ENCODE results near the gene GPC6. TPM values are rescaled to one million over a fixed set of nuclear protein-coding genes. Genes with fewer than 3 reads are reported as not detected.

GPC6 gene
- total RNA-seq, 1 experiment from 2014 or later: 0.22 TPM

DNA sequence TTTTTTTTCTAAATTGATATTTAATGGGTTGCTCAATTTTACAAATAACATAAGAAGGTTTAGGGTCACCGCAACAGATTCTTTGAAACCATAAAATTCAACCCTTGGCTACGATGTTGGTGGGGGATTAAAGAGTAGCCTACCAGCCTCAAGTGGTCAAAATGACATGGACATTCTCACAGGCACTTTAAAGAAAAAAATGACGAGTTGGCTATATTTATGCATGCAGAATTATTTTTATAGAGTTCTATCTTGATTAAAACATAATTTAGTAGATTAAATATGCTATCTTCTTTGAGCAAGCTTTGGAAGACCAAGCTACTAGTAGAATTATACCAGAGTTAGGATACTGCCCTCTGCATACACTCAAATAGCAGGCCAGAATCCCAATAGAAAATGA, 959.9 kb downstream of the GPC6 start:
- no peak overlapping the region for H3K4me3 ChIP-seq (replicated peaks in 1 of 2; ENCODE audit: low read depth in 1 of 2, low read length in 2 of 2)
- H2AFZ ChIP-seq (ENCODE audit: low read depth, low read length, poor library complexity, severe bottlenecking): no peak overlapping the region
- POLR2A ChIA-PET: no interaction called here
- peaks cover 0 to 16% of the 10 kb centered on the region in 2 experiments; a peak in 2 of 4 replicates for H3K9me3 ChIP-seq (ENCODE audit: control insufficient read depth in 1 of 2, insufficient read depth in 1 of 2, low read depth in 1 of 2, low read length in 2 of 2)
- ATAC-seq (no peak), DNase-seq (ENCODE audit: low read depth, low spot score) (no peak)
- H3K27me3 ChIP-seq (ENCODE audit: insufficient read depth, low read length): no peaks in the 10 kb centered on the region
- intact Hi-C loops (cut with micrococcal nuclease): no loop called here
- no peaks in the 10 kb centered on the region for H3K9me2 ChIP-seq (ENCODE audit: insufficient read depth)
- CTCF ChIA-PET: no interaction called here
- H4K20me1 ChIP-seq (ENCODE audit: insufficient read depth): no peaks in the 10 kb centered on the region
- H3K4me1 ChIP-seq (ENCODE audit: control insufficient read depth in 1 of 2, insufficient read depth in 2 of 2, low read length in 2 of 2): no peaks in the 10 kb centered on the region
- H3K9ac ChIP-seq (ENCODE audit: low read length): no peak overlapping the region
- H3K27ac ChIP-seq (ENCODE audit: low read depth, low read length): no peak overlapping the region
- RAD21 ChIA-PET (ENCODE audit: low non-redundant PET in 1 of 2, low total read pairs in 2 of 2, uncharacterized antibody in 2 of 2, unreplicated experiment in 2 of 2): no interaction called here
- no peaks in the 10 kb centered on the region for H3K36me3 ChIP-seq (ENCODE audit: control insufficient read depth in 1 of 2, insufficient read depth in 2 of 2, low read length in 2 of 2)
- no peak for TF ChIP-seq SRF (IDR thresholded peaks at IDR 0.05; ENCODE audit: low read depth)
- no peak for TF ChIP-seq YY1 (IDR thresholded peaks at IDR 0.05; ENCODE audit: extremely low read depth, insufficient replicate concordance, low read depth, low read length)
- no peak for TF ChIP-seq ZNF274 (IDR thresholded peaks at IDR 0.05; ENCODE audit: low read depth, low read length)
- TF ChIP-seq ZFX (IDR thresholded peaks at IDR 0.05): no peak
- no peak for TF ChIP-seq JUND (IDR thresholded peaks at IDR 0.05)
- TF ChIP-seq POLR2AphosphoS5 (IDR thresholded peaks at IDR 0.05; ENCODE audit: low read depth, low read length): no peak
- TF ChIP-seq EZH2 (IDR thresholded peaks at IDR 0.05): no peak
- no peak for TF ChIP-seq EZH2phosphoT487 (IDR thresholded peaks at IDR 0.05; ENCODE audit: borderline replicate concordance)
- TF ChIP-seq, protein P1, sequence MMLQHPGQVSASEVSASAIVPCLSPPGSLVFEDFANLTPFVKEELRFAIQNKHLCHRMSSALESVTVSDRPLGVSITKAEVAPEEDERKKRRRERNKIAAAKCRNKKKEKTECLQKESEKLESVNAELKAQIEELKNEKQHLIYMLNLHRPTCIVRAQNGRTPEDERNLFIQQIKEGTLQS (IDR thresholded peaks at IDR 0.05): no peak
- TF ChIP-seq SIN3A (IDR thresholded peaks at IDR 0.05; ENCODE audit: low read depth): no peak
- no peak for TF ChIP-seq FOSL1 (IDR thresholded peaks at IDR 0.05; ENCODE audit: low read depth)
- TF ChIP-seq, protein P2, sequence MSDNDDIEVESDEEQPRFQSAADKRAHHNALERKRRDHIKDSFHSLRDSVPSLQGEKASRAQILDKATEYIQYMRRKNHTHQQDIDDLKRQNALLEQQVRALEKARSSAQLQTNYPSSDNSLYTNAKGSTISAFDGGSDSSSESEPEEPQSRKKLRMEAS (IDR thresholded peaks at IDR 0.05): no peak
- no peak for TF ChIP-seq SP1 (IDR thresholded peaks at IDR 0.05; ENCODE audit: low read depth)
- TF ChIP-seq, protein P3, sequence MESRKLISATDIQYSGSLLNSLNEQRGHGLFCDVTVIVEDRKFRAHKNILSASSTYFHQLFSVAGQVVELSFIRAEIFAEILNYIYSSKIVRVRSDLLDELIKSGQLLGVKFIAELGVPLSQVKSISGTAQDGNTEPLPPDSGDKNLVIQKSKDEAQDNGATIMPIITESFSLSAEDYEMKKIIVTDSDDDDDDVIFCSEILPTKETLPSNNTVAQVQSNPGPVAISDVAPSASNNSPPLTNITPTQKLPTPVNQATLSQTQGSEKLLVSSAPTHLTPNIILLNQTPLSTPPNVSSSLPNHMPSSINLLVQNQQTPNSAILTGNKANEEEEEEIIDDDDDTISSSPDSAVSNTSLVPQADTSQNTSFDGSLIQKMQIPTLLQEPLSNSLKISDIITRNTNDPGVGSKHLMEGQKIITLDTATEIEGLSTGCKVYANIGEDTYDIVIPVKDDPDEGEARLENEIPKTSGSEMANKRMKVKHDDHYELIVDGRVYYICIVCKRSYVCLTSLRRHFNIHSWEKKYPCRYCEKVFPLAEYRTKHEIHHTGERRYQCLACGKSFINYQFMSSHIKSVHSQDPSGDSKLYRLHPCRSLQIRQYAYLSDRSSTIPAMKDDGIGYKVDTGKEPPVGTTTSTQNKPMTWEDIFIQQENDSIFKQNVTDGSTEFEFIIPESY (IDR thresholded peaks at IDR 0.05; ENCODE audit: extremely low read depth, insufficient replicate concordance, low read length): no peak
- TF ChIP-seq, protein P4, sequence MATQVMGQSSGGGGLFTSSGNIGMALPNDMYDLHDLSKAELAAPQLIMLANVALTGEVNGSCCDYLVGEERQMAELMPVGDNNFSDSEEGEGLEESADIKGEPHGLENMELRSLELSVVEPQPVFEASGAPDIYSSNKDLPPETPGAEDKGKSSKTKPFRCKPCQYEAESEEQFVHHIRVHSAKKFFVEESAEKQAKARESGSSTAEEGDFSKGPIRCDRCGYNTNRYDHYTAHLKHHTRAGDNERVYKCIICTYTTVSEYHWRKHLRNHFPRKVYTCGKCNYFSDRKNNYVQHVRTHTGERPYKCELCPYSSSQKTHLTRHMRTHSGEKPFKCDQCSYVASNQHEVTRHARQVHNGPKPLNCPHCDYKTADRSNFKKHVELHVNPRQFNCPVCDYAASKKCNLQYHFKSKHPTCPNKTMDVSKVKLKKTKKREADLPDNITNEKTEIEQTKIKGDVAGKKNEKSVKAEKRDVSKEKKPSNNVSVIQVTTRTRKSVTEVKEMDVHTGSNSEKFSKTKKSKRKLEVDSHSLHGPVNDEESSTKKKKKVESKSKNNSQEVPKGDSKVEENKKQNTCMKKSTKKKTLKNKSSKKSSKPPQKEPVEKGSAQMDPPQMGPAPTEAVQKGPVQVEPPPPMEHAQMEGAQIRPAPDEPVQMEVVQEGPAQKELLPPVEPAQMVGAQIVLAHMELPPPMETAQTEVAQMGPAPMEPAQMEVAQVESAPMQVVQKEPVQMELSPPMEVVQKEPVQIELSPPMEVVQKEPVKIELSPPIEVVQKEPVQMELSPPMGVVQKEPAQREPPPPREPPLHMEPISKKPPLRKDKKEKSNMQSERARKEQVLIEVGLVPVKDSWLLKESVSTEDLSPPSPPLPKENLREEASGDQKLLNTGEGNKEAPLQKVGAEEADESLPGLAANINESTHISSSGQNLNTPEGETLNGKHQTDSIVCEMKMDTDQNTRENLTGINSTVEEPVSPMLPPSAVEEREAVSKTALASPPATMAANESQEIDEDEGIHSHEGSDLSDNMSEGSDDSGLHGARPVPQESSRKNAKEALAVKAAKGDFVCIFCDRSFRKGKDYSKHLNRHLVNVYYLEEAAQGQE (IDR thresholded peaks at IDR 0.05; ENCODE audit: low read depth): no peak
- no peak for TF ChIP-seq CEBPB (IDR thresholded peaks at IDR 0.05; ENCODE audit: low read depth)
- TF ChIP-seq EGR1 (IDR thresholded peaks at IDR 0.05; ENCODE audit: low read depth): no peak
- TF ChIP-seq POLR2A (IDR thresholded peaks at IDR 0.05; ENCODE audit: borderline replicate concordance, extremely low read depth, insufficient read depth, insufficient read length): no peak
- no peak for TF ChIP-seq RAD21 (IDR thresholded peaks at IDR 0.05; ENCODE audit: low read depth)
- BruUV-seq (replicated peaks): no TSS peak
- H3K79me2 ChIP-seq (ENCODE audit: insufficient read depth, low read length): no peaks in the 10 kb centered on the region
- no peak overlapping the region for H3K4me2 ChIP-seq (ENCODE audit: low read length)
